Sigmoid colon (tissue), 7 donors: ENCODE measurements around the gene DBN1. TPM values are rescaled to one million over a fixed set of nuclear protein-coding genes. Genes with fewer than 3 reads are reported as not detected.

Source experiments
- DNase-seq: peaks from one replicate; pipeline ENCODE4 v3.0.0-alpha.2; 2019
- H3K27ac ChIP-seq, 4 donors: fragments of 200-600 bp; sonication (generic); one replicate each; pipeline ENCODE4 v1.5.1; 2016 to 2019; ENCODE audit warnings: mild to moderate bottlenecking in 1 of 4
- H3K27me3 ChIP-seq, 3 donors: fragments of 200-600 bp; sonication (generic); one replicate each; pipeline ENCODE4 v1.5.1; 2019; ENCODE audit warnings: mild to moderate bottlenecking in 1 of 3
- H3K36me3 ChIP-seq, 4 donors: fragments of 200-600 bp; sonication (generic); one replicate each; pipeline ENCODE4 v1.5.1; 2016 to 2019
- H3K4me1 ChIP-seq, 4 donors: fragments of 200-600 bp; sonication (generic); one replicate each; pipeline ENCODE4 v1.5.1; 2017 to 2019
- H3K4me3 ChIP-seq, 4 donors: fragments of 200-600 bp; sonication (generic); one replicate each; pipeline ENCODE4 v1.5.1; 2017 to 2019; ENCODE audit warnings: mild to moderate bottlenecking in 2 of 4, moderate library complexity in 1 of 4
- H3K9me3 ChIP-seq, 4 donors: fragments of 200-600 bp in 3 of 4; sonication (generic) in 3 of 4; one replicate each; pipeline versions ENCODE4 v1.5.1 to v1.6.1; 2013 to 2019
- CTCF ChIP-seq, 4 experiments: fragments of 450-650 bp in 3 of 4; fragments of 200-600 bp in 1 of 4; IDR thresholded peaks; one replicate each; pipeline ENCODE4 v1.5.1; 2016 to 2019; ENCODE audit warnings: antibody characterized with exemption in 4 of 4, mild to moderate bottlenecking in 3 of 4, moderate library complexity in 2 of 4
- EP300 ChIP-seq, 4 donors: sonication (generic); formaldehyde crosslinking; IDR thresholded peaks; one replicate each; pipeline ENCODE4 v1.6.1; 2017; ENCODE audit warnings: antibody characterized with exemption in 4 of 4
- POLR2A ChIP-seq, 2 donors: fragments of 450-650 bp; IDR thresholded peaks; one replicate each; pipeline ENCODE4 v1.6.1; 2016; ENCODE audit warnings: antibody characterized with exemption in 2 of 2, mild to moderate bottlenecking in 2 of 2, moderate library complexity in 2 of 2
- POLR2AphosphoS5 ChIP-seq, 4 donors: sonication (generic); formaldehyde crosslinking; IDR thresholded peaks; one replicate each; pipeline ENCODE4 v1.6.1; 2017; ENCODE audit warnings: antibody characterized with exemption in 4 of 4
- WGBS, 2 donors: extraction: QIAGEN DNeasy Blood & Tissue Kit; methylation state at CpG; one replicate each; pipeline ENCODE4 v1.1.7; 2013; 5-methylcytosine and 5-hydroxymethylcytosine counted together
- intact Hi-C: fragments of 100-400 bp; cut with DNase I; formaldehyde crosslinking; loops from one replicate; pipeline ENCODE4 v1.15.1; 2023
- polyA plus RNA-seq, 3 donors: library from polyadenylated mRNA; stranded (reverse); fragments of 200-250 nt; gene quantifications; one replicate each; pipeline ENCODE4 v1.2.3, GENCODE V29; 2013
- total RNA-seq, 4 donors: library from RNA; depleted of rRNA; stranded (reverse); fragments of >200 nt; gene quantifications; one replicate each; pipeline ENCODE4 v1.1.0, GENCODE V29; 2016
- donor health status: healthy with polysubstance abuse.
- donor health status: Bipolar disorder and iron deficiency.
- donor health status: healthy.

Gene DBN1
- total and polyA plus RNA-seq, 7 donors = 6.0 to 100.0 (median 54.8) TPM

- no peaks in the 10 kb centered on the region for H3K9me3 ChIP-seq
- DNase-seq = peak; percentile 84
- H3K36me3 ChIP-seq = peaks cover 0 to 13% (median 5%) of the 10 kb centered on the region in 4 donors
- H3K27ac ChIP-seq = peak overlapping the region; percentile 95 to 99 (median 97)
- H3K4me3 ChIP-seq = peak overlapping the region; percentile 66 to 97 (median 86)
- H3K27me3 ChIP-seq = no peaks in the 10 kb centered on the region
- H3K4me1 ChIP-seq = peaks cover 0 to 60% (median 49%) of the 10 kb centered on the region in 4 donors
- WGBS, 2 donors = 6 to 13% methylated on average over 48 of the region's 48 CpGs
- TF ChIP-seq EP300 (IDR thresholded peaks at IDR 0.05) (no peak), POLR2AphosphoS5 (IDR thresholded peaks at IDR 0.05) (no peak), CTCF (IDR thresholded peaks at IDR 0.05) (no peak), POLR2A (IDR thresholded peaks at IDR 0.05) (no peak)
- intact Hi-C loops = loop anchor here (2.0 kb wide), 1 partner anchor 71 kb away; the partner anchor contains the start of gene GRK6
These were observed 24.8 kb upstream of the DBN1 start for GRCh38 chr5:177498013-177498787.

- peak within 1 kb of the TSS; percentile 66 to 97 (median 86) for H3K4me3 ChIP-seq
- intact Hi-C loops = loop anchor here (2.0 kb wide), 1 partner anchor 71 kb away; the partner anchor contains the start of gene GRK6
- peak; percentile 99 for DNase-seq
- peaks cover under 1 to 16% (median 7%) of the 10 kb centered on the region in 4 donors for H3K36me3 ChIP-seq
- peak; percentile 80 to 84 for TF ChIP-seq POLR2A (IDR thresholded peaks at IDR 0.05)
- TF ChIP-seq POLR2AphosphoS5 (IDR thresholded peaks at IDR 0.05) = peak; percentile 91 to 99 (median 98)
- no peak for TF ChIP-seq CTCF (IDR thresholded peaks at IDR 0.05)
- peaks cover 0 to 67% (median 57%) of the 10 kb centered on the region in 4 donors for H3K4me1 ChIP-seq
- WGBS, 2 donors = 0 to 1% methylated on average over 73 of the region's 73 CpGs
- peak within 1 kb of the TSS; percentile 95 to 99 (median 97) for H3K27ac ChIP-seq
- no peaks in the 10 kb centered on the region for H3K27me3 ChIP-seq
- H3K9me3 ChIP-seq = no peaks in the 10 kb centered on the region
These were observed 24.0 kb upstream of the DBN1 start, which contains the start of gene PDLIM7 for GRCh38 chr5:177497292-177498012. PDLIM7 (minus strand) TSS chr5:177497604; CDS start chr5:177496512, 1,092 bp downstream.

- Histone ChIP-seq H3K9me3 (no peaks in the 10 kb centered on the region), H3K27ac (peak overlapping the region; percentile 95 to 99 (median 97)), H3K27me3 (no peaks in the 10 kb centered on the region), H3K36me3 (peaks cover 6 to 23% (median 13%) of the 10 kb centered on the region in 4 donors), H3K4me1 (peaks cover 0 to 74% (median 63%) of the 10 kb centered on the region in 4 donors), H3K4me3 (peak overlapping the region; percentile 66 to 97 (median 86))
- intact Hi-C loops = loop anchor here (1.0 kb wide), 1 partner anchor 41 kb away; no protein-coding TSS in a partner anchor
- peak; percentile 97 for DNase-seq
- TF ChIP-seq POLR2A (IDR thresholded peaks at IDR 0.05) (peak; percentile 78 to 89), EP300 (IDR thresholded peaks at IDR 0.05) (peak in 2 of 4 donors; percentile 30 to 38), CTCF (IDR thresholded peaks at IDR 0.05) (no peak), POLR2AphosphoS5 (IDR thresholded peaks at IDR 0.05) (peak; percentile 85 to 95 (median 93))
- WGBS, 2 donors = 3 to 10% methylated on average over 27 to 29 of the region's 29 CpGs
These were observed 23.4 kb upstream of the DBN1 start for GRCh38 chr5:177496727-177497291.

- intact Hi-C loops = loop anchor here (1.0 kb wide), 1 partner anchor 40 kb away; no protein-coding TSS in a partner anchor
- Histone ChIP-seq H3K27me3 (no peaks in the 10 kb centered on the region), H3K27ac (peak overlapping the region; percentile 95 to 99 (median 97)), H3K36me3 (peaks cover 11 to 29% (median 18%) of the 10 kb centered on the region in 4 donors), H3K9me3 (no peaks in the 10 kb centered on the region), H3K4me3 (peak overlapping the region; percentile 66 to 97 (median 86)), H3K4me1 (peaks cover 0 to 76% (median 68%) of the 10 kb centered on the region in 4 donors)
- TF ChIP-seq CTCF (IDR thresholded peaks at IDR 0.05) (peak in 3 of 4 experiments; percentile 22 to 48 (median 37)), POLR2AphosphoS5 (IDR thresholded peaks at IDR 0.05) (no peak)
- 29 to 52% methylated on average over 12 of the region's 12 CpGs for WGBS, 2 donors
- no peak for DNase-seq
These were observed 22.8 kb upstream of the DBN1 start for GRCh38 chr5:177496070-177496726.
